Measurements from ENCODE around the gene IGF1. TPM values are rescaled to one million over a fixed set of nuclear protein-coding genes. Genes with fewer than 3 reads are reported as not detected.

The IGF1 gene
- total and polyA plus RNA-seq, 2 experiments from 2014 or later = 2.3 to 2.9 TPM

DNA sequence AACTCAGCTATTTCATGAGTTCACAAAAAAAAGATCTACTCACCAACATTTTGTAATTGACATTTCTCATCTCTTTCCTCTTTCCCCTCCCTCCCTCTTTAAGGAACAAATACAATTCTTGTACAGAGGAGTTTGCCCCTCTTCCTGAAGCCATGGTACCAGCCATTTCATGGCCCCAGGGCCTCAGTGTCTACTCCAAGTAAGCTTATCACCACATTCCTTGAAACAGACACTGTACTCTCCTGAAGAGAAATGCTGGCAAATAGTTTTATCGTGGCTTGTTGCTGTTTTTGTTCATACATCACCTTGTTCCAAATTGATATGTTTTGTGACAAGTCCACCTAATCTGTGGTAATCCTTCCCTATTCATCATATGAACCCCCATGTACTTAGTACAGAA is 29.7 kb upstream of the IGF1 start:
- in situ Hi-C loops (cut with MboI) = no loop called here
- H3K4me1 ChIP-seq (ENCODE audit: insufficient read depth) = no peaks in the 10 kb centered on the region
- H2AFZ ChIP-seq = no peak overlapping the region
- H3K79me2 ChIP-seq (ENCODE audit: insufficient read depth) = no peaks in the 10 kb centered on the region
- H3K9ac ChIP-seq = no peak overlapping the region
- H3K27ac ChIP-seq = no peak overlapping the region
- no peaks in the 10 kb centered on the region for H3F3A ChIP-seq (ENCODE audit: insufficient read depth)
- 71 to 75% methylated on average over 1 of the region's 1 CpG for WGBS, 2 experiments (ENCODE audit: low coverage in 1 of 2, low lambda C conversion rate in 2 of 2, missing lambda C conversion rate in 2 of 2)
- H3K4me3 ChIP-seq = no peak overlapping the region
- no peaks in the 10 kb centered on the region for H4K20me1 ChIP-seq (ENCODE audit: insufficient read depth)
- DNase-seq = no peak
- H3K36me3 ChIP-seq (ENCODE audit: low read depth) = no peaks in the 10 kb centered on the region
- H3K9me3 ChIP-seq (ENCODE audit: low read depth) = no peaks in the 10 kb centered on the region
- no peaks in the 10 kb centered on the region for H3K27me3 ChIP-seq (replicated peaks; ENCODE audit: insufficient read depth)
- no peak for TF ChIP-seq EZH2 (IDR thresholded peaks at IDR 0.05; ENCODE audit: insufficient read depth, poor library complexity, severe bottlenecking)
- TF ChIP-seq EZH2phosphoT487 (IDR thresholded peaks at IDR 0.05; ENCODE audit: insufficient read depth, low read depth) = no peak
- no peak overlapping the region for H3K4me2 ChIP-seq (ENCODE audit: unreplicated experiment)
- no peaks in the 10 kb centered on the region; the same call in 1 of the 2 replicates for H3K9me2 ChIP-seq (ENCODE audit: insufficient read depth)

DNA sequence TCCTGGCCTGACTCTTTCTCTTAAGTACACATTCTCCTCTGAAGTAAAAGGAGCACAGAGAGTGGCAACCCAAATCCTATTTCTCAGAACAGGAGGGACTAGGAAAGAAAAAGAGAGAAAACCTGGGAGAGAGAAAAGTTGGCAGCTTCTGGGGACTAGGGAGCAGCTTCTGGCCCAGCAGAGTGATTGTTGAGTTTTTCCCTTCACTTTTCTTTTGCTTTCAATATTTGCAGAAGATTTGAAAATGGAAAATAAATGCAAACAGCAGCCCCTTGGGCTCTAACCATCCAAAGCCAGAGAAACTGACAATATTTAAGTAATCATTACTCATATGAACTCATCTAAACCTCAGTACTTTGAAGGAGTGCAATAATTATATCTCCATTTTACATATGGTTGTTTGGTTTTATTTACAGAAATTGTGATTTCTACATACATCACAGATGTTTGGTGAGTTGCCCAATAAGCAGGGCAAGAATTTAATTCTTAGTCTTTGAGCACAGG is 28.8 kb upstream of the IGF1 start:
- no peak for DNase-seq
- H3K9me3 ChIP-seq (ENCODE audit: low read depth) = no peaks in the 10 kb centered on the region
- H3K9ac ChIP-seq = no peak overlapping the region
- H3K4me2 ChIP-seq (ENCODE audit: unreplicated experiment) = no peak overlapping the region
- H2AFZ ChIP-seq = no peak overlapping the region
- in situ Hi-C loops (cut with MboI) = no loop called here
- H3K4me3 ChIP-seq = no peak overlapping the region
- H3K27me3 ChIP-seq (replicated peaks; ENCODE audit: insufficient read depth) = no peaks in the 10 kb centered on the region
- H3K9me2 ChIP-seq (ENCODE audit: insufficient read depth) = no peaks in the 10 kb centered on the region; the same call in 1 of the 2 replicates
- H3K4me1 ChIP-seq (ENCODE audit: insufficient read depth) = no peaks in the 10 kb centered on the region
- no peaks in the 10 kb centered on the region for H4K20me1 ChIP-seq (ENCODE audit: insufficient read depth)
- H3K79me2 ChIP-seq (ENCODE audit: insufficient read depth) = no peaks in the 10 kb centered on the region
- no peak for TF ChIP-seq EZH2phosphoT487 (IDR thresholded peaks at IDR 0.05; ENCODE audit: insufficient read depth, low read depth)
- no peak overlapping the region for H3K27ac ChIP-seq
- H3F3A ChIP-seq (ENCODE audit: insufficient read depth) = no peaks in the 10 kb centered on the region
- no peaks in the 10 kb centered on the region for H3K36me3 ChIP-seq (ENCODE audit: low read depth)

DNA sequence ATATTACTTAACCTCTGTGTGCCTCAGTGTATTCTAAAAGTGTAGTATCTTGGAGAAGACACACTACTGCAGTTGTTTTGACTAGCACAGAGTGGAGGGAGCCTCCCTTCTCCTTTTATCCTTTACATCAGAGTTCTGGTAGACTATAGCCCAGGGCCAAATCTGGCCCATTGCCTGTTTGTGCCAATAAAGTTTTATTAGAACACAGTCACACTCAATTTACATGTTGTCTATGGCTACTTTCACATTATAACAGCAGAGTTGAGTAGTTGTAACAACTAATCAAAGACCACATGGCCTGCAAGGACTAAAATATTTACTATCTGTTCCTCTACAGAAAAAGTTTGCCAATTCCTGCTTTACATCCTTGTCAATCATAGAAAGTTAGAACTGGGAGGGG is 27.7 kb upstream of the IGF1 start:
- no peaks in the 10 kb centered on the region for H3K79me2 ChIP-seq (ENCODE audit: insufficient read depth)
- no peaks in the 10 kb centered on the region for H3K4me1 ChIP-seq (ENCODE audit: insufficient read depth)
- no peak overlapping the region for H3K9ac ChIP-seq
- H3K4me3 ChIP-seq = no peak overlapping the region
- no peak overlapping the region for H3K27ac ChIP-seq
- no peak for TF ChIP-seq EZH2 (IDR thresholded peaks at IDR 0.05; ENCODE audit: insufficient read depth, poor library complexity, severe bottlenecking)
- TF ChIP-seq EZH2phosphoT487 (IDR thresholded peaks at IDR 0.05; ENCODE audit: insufficient read depth, low read depth) = no peak
- no peaks in the 10 kb centered on the region for H3K27me3 ChIP-seq (replicated peaks; ENCODE audit: insufficient read depth)
- no peaks in the 10 kb centered on the region for H3K36me3 ChIP-seq (ENCODE audit: low read depth)
- H3K9me3 ChIP-seq (ENCODE audit: low read depth) = no peaks in the 10 kb centered on the region
- no peaks in the 10 kb centered on the region for H3F3A ChIP-seq (ENCODE audit: insufficient read depth)
- H3K9me2 ChIP-seq (ENCODE audit: insufficient read depth) = no peaks in the 10 kb centered on the region; the same call in 1 of the 2 replicates
- H2AFZ ChIP-seq = no peak overlapping the region
- DNase-seq = no peak
- no peaks in the 10 kb centered on the region for H4K20me1 ChIP-seq (ENCODE audit: insufficient read depth)
- H3K4me2 ChIP-seq (ENCODE audit: unreplicated experiment) = no peak overlapping the region
- in situ Hi-C loops (cut with MboI) = no loop called here

DNA sequence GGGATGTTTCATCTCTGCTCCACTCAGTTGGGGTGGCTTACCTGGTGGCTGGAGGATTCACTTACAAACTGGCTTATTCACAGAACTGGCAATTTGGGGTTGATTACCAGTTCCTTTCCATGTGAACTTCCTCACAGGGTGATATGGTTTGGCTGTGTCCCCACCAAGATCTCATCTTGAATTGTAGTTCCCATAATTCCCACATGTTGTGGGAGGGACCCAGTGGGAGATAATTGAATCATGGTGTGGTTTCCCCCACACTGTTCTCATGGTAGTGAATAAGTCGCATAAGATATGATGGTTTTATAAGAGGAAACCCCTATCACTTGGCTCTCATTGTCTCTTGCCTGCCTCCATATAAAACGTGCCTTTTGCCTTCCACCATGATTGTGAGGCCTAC is 26.9 kb upstream of the IGF1 start:
- WGBS, 2 experiments (ENCODE audit: low coverage in 1 of 2, low lambda C conversion rate in 2 of 2, missing lambda C conversion rate in 2 of 2) = 0% methylated on average over 2 of the region's 2 CpGs
- H3K9me3 ChIP-seq (ENCODE audit: low read depth) = no peaks in the 10 kb centered on the region
- no peak for DNase-seq
- no peaks in the 10 kb centered on the region for H3K4me1 ChIP-seq (ENCODE audit: insufficient read depth)
- no peaks in the 10 kb centered on the region; the same call in 1 of the 2 replicates for H3K9me2 ChIP-seq (ENCODE audit: insufficient read depth)
- H3K4me3 ChIP-seq = no peak overlapping the region
- no peaks in the 10 kb centered on the region for H3K27me3 ChIP-seq (replicated peaks; ENCODE audit: insufficient read depth)
- no peaks in the 10 kb centered on the region for H3K79me2 ChIP-seq (ENCODE audit: insufficient read depth)
- TF ChIP-seq EZH2 (IDR thresholded peaks at IDR 0.05; ENCODE audit: insufficient read depth, poor library complexity, severe bottlenecking) = no peak
- no peak for TF ChIP-seq EZH2phosphoT487 (IDR thresholded peaks at IDR 0.05; ENCODE audit: insufficient read depth, low read depth)
- H3K36me3 ChIP-seq (ENCODE audit: low read depth) = no peaks in the 10 kb centered on the region
- H4K20me1 ChIP-seq (ENCODE audit: insufficient read depth) = no peaks in the 10 kb centered on the region
- no peaks in the 10 kb centered on the region for H3F3A ChIP-seq (ENCODE audit: insufficient read depth)
- no peak overlapping the region for H3K9ac ChIP-seq
- in situ Hi-C loops (cut with MboI) = no loop called here
- no peak overlapping the region for H2AFZ ChIP-seq
- H3K4me2 ChIP-seq (ENCODE audit: unreplicated experiment) = no peak overlapping the region
- H3K27ac ChIP-seq = no peak overlapping the region

DNA sequence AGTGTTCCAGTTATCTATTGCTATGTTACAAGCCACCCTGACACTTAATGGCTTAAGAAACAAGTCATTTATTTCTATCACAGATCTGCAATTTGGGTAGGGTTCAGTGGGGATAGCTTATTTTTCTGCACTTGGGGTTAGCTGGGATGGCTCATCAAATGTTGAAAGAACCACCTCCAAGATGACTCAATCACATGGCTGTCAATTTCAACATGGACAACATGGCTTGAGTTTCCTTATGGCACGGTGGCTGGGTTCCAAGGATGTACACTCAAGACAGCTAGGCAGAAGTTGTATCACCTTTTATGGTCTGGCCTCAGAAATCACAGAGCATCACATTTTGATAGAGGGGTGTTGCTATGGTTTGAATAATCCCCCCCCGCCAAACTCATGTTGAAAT is 24.5 kb upstream of the IGF1 start:
- H3K27ac ChIP-seq = no peak overlapping the region
- H3K79me2 ChIP-seq (ENCODE audit: insufficient read depth) = no peaks in the 10 kb centered on the region
- no peaks in the 10 kb centered on the region for H4K20me1 ChIP-seq (ENCODE audit: insufficient read depth)
- H2AFZ ChIP-seq = no peak overlapping the region
- WGBS, 2 experiments (ENCODE audit: low coverage in 1 of 2, low lambda C conversion rate in 2 of 2, missing lambda C conversion rate in 2 of 2) = 87 to 90% methylated on average over 2 of the region's 2 CpGs
- in situ Hi-C loops (cut with MboI) = no loop called here
- no peaks in the 10 kb centered on the region for H3K4me1 ChIP-seq (ENCODE audit: insufficient read depth)
- H3K9ac ChIP-seq = no peak overlapping the region
- no peaks in the 10 kb centered on the region for H3K9me3 ChIP-seq (ENCODE audit: low read depth)
- no peak for TF ChIP-seq EZH2 (IDR thresholded peaks at IDR 0.05; ENCODE audit: insufficient read depth, poor library complexity, severe bottlenecking)
- TF ChIP-seq EZH2phosphoT487 (IDR thresholded peaks at IDR 0.05; ENCODE audit: insufficient read depth, low read depth) = no peak
- H3K4me2 ChIP-seq (ENCODE audit: unreplicated experiment) = no peak overlapping the region
- H3K36me3 ChIP-seq (ENCODE audit: low read depth) = no peaks in the 10 kb centered on the region
- no peaks in the 10 kb centered on the region for H3K27me3 ChIP-seq (replicated peaks; ENCODE audit: insufficient read depth)
- no peaks in the 10 kb centered on the region; the same call in 1 of the 2 replicates for H3K9me2 ChIP-seq (ENCODE audit: insufficient read depth)
- no peaks in the 10 kb centered on the region for H3F3A ChIP-seq (ENCODE audit: insufficient read depth)
- no peak overlapping the region for H3K4me3 ChIP-seq
- no peak for DNase-seq
